GM12878 (cell line): ENCODE measurements around the gene ZNF780B. TPM values are rescaled to one million over a fixed set of nuclear protein-coding genes. Genes with fewer than 3 reads are reported as not detected.
A peak's percentile ranks its signal among the peaks of the same experiment; 100 is the strongest.

ENCODE experiments used
- BACH1 ChIP-seq: fragments of 450-650 bp; IDR thresholded peaks from 2 replicates; pipeline ENCODE4 v1.6.1; 2017; ENCODE audit warnings: mild to moderate bottlenecking, borderline replicate concordance
- CBX3 ChIP-seq: fragments of 200-600 bp; sonication (generic); IDR thresholded peaks from 2 replicates; pipeline ENCODE4 v1.6.1; 2016; ENCODE audit warnings: low read depth, borderline replicate concordance
- CHD4 ChIP-seq: fragments of 200-600 bp; sonication (generic); IDR thresholded peaks from 2 replicates; pipeline ENCODE4 v1.6.1; 2016; ENCODE audit warnings: mild to moderate bottlenecking
- E4F1 ChIP-seq: fragments of 450-650 bp; IDR thresholded peaks from 2 replicates; pipeline ENCODE4 v1.6.1; 2018; ENCODE audit warnings: borderline replicate concordance, mild to moderate bottlenecking; ENCODE audit not compliant: partially characterized antibody
- EZH2 ChIP-seq: IDR thresholded peaks from 2 replicates; pipeline ENCODE4 v1.6.1; 2012; ENCODE audit warnings: low read depth, mild to moderate bottlenecking, control low read depth, inconsistent platforms, low read length, borderline replicate concordance; ENCODE audit not compliant: control insufficient read depth
- IKZF1 ChIP-seq: fragments of 450-650 bp; conservative IDR thresholded peaks from 2 replicates; pipeline ENCODE4 v1.6.1; 2017; ENCODE audit warnings: antibody characterized with exemption, mild to moderate bottlenecking
- IRF4 ChIP-seq: IDR thresholded peaks from 2 replicates; pipeline ENCODE4 v1.6.1; 2011; ENCODE audit warnings: low read depth, low read length
- RBBP5 ChIP-seq: fragments of 200-600 bp; sonication (generic); conservative IDR thresholded peaks from 2 replicates; pipeline ENCODE4 v1.6.1; 2016
- RCOR1 ChIP-seq: conservative IDR thresholded peaks from 2 replicates; pipeline ENCODE4 v1.6.1; 2012; ENCODE audit warnings: low read depth, low read length, improper control_type of control experiment
- RUNX3 ChIP-seq: IDR thresholded peaks from 2 replicates; pipeline ENCODE4 v1.6.1; 2012; ENCODE audit warnings: low read length, inconsistent platforms
- SMAD1 ChIP-seq: fragments of 450-650 bp; IDR thresholded peaks from 2 replicates; pipeline ENCODE4 v1.6.1; 2018; ENCODE audit warnings: mild to moderate bottlenecking, low read depth; ENCODE audit not compliant: partially characterized antibody
- SUZ12 ChIP-seq: fragments of 200-600 bp; sonication (generic); IDR thresholded peaks from one replicate; pipeline ENCODE4 v1.6.1; 2018; ENCODE audit warnings: antibody characterized with exemption, mild to moderate bottlenecking; ENCODE audit not compliant: unreplicated experiment
- polyA plus RNA-seq, 11 experiments: library from polyadenylated mRNA; depleted of rRNA in 4 of 11; unstranded in 6 of 11; stranded (reverse) in 5 of 11; fragments of >200 nt; fragmentation: Nextera tagmentation in 4 of 11; fragmentation: Illumina TruSeq in 1 of 11; extraction: Ambion mirVana in 4 of 11; extraction: Trizol in 1 of 11; gene quantifications; 1 replicate in 1 of 11; 2 replicates in 10 of 11; pipeline versions ENCODE4 v1.2.1 to v1.2.3, GENCODE V29; 2011 to 2016; ENCODE audit warnings: inconsistent platforms in 2 of 11, missing spikeins in 2 of 11, low read depth in 1 of 11
- total RNA-seq, 4 experiments: library from RNA; depleted of rRNA in 3 of 4; stranded (reverse); fragments of >200 nt in 3 of 4; fragmentation: Illumina TruSeq in 1 of 4; extraction: Trizol in 1 of 4; gene quantifications; 2 replicates each; pipeline versions ENCODE4 v1.2.1 to v1.2.3, GENCODE V29; 2013 to 2021

The ZNF780B gene
- total and polyA plus RNA-seq, 10 of the 15 experiments (the other 5 are each of a cell fraction or from before 2014, with no cell fraction given) = 7.3 to 24.0 (median 12.3) TPM

GRCh38 chr19:39996811-39997637 lies 59.0 kb downstream of the ZNF780B start, which contains the start of gene ZNF546 (continued):
- TF ChIP-seq RUNX3 (peak; percentile 64), BACH1 (peak; percentile 86), E4F1 (no peak), SMAD1 (no peak), RBBP5 (no peak), IKZF1 (peak; percentile 87; the same call in 1 of the 2 replicates), RCOR1 (no peak), SUZ12 (no peak), IRF4 (no peak), CHD4 (no peak), EZH2 (no peak), CBX3 (no peak)
